Upper lobe of left lung (tissue), 4 donors: ENCODE measurements around the gene ADIPOR2.

Experiments used
- CTCF ChIP-seq, 6 experiments: fragments of 450-650 bp in 4 of 6; fragments of 200-600 bp in 2 of 6; sonication (generic) in 2 of 6; IDR thresholded peaks; one replicate each; pipeline ENCODE4 v1.5.1; 2016 to 2019; ENCODE audit warnings: antibody characterized with exemption in 6 of 6
- EP300 ChIP-seq, 4 donors: sonication (generic); formaldehyde crosslinking; IDR thresholded peaks; one replicate each; pipeline ENCODE4 v1.5.1; 2017; ENCODE audit warnings: antibody characterized with exemption in 4 of 4, control low read depth in 2 of 4
- POLR2AphosphoS5 ChIP-seq, 2 donors: sonication (generic); formaldehyde crosslinking; IDR thresholded peaks; one replicate each; pipeline ENCODE4 v1.5.1; 2017; ENCODE audit warnings: antibody characterized with exemption in 2 of 2

GRCh38 chr12:1716911-1717310 is 26.0 kb downstream of the ADIPOR2 start:
- no peak for TF ChIP-seq POLR2AphosphoS5 (IDR thresholded peaks at IDR 0.05)
- no peak for TF ChIP-seq CTCF (IDR thresholded peaks at IDR 0.05)
- no peak for TF ChIP-seq EP300 (IDR thresholded peaks at IDR 0.05)
